Tibial artery (tissue), 4 donors: ENCODE data around the gene EDC4.
"Not testable (repeated sequence)": the region's sequence is repeated elsewhere in the genome, so short reads cannot be mapped to it uniquely, and the experiment has no call there.

ENCODE experiments used
- DNase-seq, 2 donors: peaks; one replicate each; pipeline ENCODE4 v3.0.0-alpha.2; 2019
- H3K27ac ChIP-seq, 2 donors: fragments of 200-600 bp; sonication (generic) in 1 of 2; 1 replicate in 1 of 2; 2 replicates in 1 of 2; pipeline ENCODE4 v1.5.1; 2018 to 2019; ENCODE audit warnings: mild to moderate bottlenecking in 1 of 2
- H3K27me3 ChIP-seq, 2 donors: fragments of 200-600 bp; sonication (generic) in 1 of 2; one replicate each; pipeline versions ENCODE4 v1.5.1 to v1.6.0; 2016 to 2019
- H3K36me3 ChIP-seq, 3 donors: fragments of 200-600 bp; sonication (generic) in 2 of 3; one replicate each; pipeline ENCODE4 v1.5.1; 2016 to 2019; ENCODE audit warnings: mild to moderate bottlenecking in 2 of 3
- H3K4me1 ChIP-seq, 4 donors: fragments of 200-600 bp; sonication (generic) in 2 of 4; 1 replicate in 3 of 4; 2 replicates in 1 of 4; pipeline ENCODE4 v1.5.1; 2016 to 2019
- H3K4me3 ChIP-seq, 2 donors: fragments of 200-600 bp; sonication (generic) in 1 of 2; 1 replicate in 1 of 2; 2 replicates in 1 of 2; pipeline ENCODE4 v1.5.1; 2018 to 2019; ENCODE audit warnings: mild to moderate bottlenecking in 2 of 2
- H3K9me3 ChIP-seq, 3 donors: fragments of 200-600 bp; sonication (generic) in 1 of 3; one replicate each; pipeline ENCODE4 v1.5.1; 2016 to 2019
- intact Hi-C: fragments of 100-400 bp; cut with DNase I; formaldehyde crosslinking; loops from one replicate; pipeline ENCODE4 v1.15.0; 2023; ENCODE audit warnings: low total_unique reads
- TF ChIP-seq, protein P1 (sequence below), 2 experiments: fragments of 200-600 bp in 1 of 2; fragments of 450-650 bp in 1 of 2; IDR thresholded peaks; one replicate each; pipeline ENCODE4 v1.5.1; 2017 to 2019; ENCODE audit warnings: antibody characterized with exemption in 2 of 2, mild to moderate bottlenecking in 1 of 2, moderate library complexity in 1 of 2

EDC4 gene

DNA sequence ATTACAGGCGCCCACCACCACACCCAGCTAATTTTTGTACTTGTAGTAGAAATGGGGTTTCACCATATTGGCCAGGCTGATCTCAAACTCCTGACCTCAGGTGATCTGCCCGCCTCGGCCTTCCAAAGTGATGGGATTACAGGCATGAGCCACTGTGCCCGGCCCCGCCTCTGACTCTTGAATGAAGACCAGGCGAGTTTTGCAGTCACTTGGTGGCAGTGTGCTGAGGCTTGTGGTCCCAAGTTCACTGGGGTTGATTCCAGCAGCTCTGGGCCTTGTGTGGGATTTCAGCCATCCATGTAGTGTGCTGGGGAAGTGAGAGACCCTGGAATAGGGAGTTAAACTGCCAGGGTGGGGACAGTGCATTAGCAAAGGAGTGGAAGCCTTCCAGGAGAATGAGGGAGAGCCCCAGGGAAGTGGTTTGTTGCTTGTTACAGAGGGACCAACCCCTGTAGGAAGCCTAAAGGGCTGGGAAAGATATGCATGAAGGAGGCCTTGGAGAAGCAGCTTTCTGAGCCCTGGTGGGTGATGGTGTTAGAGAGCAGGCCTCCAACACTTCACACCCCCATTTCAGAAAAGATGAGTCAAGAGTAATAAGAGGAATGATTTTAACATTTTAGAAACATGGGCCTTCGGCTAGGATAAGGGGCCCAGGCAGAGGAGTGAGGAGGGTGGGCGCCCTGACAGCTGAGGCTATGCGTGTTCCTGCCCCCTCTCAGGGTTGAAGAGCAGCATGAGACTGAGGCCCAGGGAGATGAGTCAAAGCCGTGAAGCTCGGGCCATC, 34.7 kb downstream of the EDC4 start:
- Histone ChIP-seq H3K9me3 (no peaks in the 10 kb centered on the region), H3K36me3 (peaks cover 26 to 44% (median 28%) of the 10 kb centered on the region in 3 donors), H3K4me1 (no peaks in the 10 kb centered on the region), H3K4me3 (no peak overlapping the region), H3K27me3 (no peaks in the 10 kb centered on the region), H3K27ac (no peak overlapping the region)
- TF ChIP-seq, protein P1, sequence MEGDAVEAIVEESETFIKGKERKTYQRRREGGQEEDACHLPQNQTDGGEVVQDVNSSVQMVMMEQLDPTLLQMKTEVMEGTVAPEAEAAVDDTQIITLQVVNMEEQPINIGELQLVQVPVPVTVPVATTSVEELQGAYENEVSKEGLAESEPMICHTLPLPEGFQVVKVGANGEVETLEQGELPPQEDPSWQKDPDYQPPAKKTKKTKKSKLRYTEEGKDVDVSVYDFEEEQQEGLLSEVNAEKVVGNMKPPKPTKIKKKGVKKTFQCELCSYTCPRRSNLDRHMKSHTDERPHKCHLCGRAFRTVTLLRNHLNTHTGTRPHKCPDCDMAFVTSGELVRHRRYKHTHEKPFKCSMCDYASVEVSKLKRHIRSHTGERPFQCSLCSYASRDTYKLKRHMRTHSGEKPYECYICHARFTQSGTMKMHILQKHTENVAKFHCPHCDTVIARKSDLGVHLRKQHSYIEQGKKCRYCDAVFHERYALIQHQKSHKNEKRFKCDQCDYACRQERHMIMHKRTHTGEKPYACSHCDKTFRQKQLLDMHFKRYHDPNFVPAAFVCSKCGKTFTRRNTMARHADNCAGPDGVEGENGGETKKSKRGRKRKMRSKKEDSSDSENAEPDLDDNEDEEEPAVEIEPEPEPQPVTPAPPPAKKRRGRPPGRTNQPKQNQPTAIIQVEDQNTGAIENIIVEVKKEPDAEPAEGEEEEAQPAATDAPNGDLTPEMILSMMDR (IDR thresholded peaks at IDR 0.05): no peak
- intact Hi-C loops: no loop called here
- DNase-seq: no peak

GRCh38 chr16:67909056-67909742, 36.3 kb downstream of the EDC4 start:
- Histone ChIP-seq H3K4me1 (no peaks in the 10 kb centered on the region), H3K4me3 (no peak overlapping the region), H3K27ac (no peak overlapping the region), H3K36me3 (peaks cover 26 to 42% (median 28%) of the 10 kb centered on the region in 3 donors), H3K9me3 (no peaks in the 10 kb centered on the region), H3K27me3 (no peaks in the 10 kb centered on the region)
- intact Hi-C loops: no loop called here
- no peak for DNase-seq
- TF ChIP-seq, protein P1 (IDR thresholded peaks at IDR 0.05): no peak

DNA sequence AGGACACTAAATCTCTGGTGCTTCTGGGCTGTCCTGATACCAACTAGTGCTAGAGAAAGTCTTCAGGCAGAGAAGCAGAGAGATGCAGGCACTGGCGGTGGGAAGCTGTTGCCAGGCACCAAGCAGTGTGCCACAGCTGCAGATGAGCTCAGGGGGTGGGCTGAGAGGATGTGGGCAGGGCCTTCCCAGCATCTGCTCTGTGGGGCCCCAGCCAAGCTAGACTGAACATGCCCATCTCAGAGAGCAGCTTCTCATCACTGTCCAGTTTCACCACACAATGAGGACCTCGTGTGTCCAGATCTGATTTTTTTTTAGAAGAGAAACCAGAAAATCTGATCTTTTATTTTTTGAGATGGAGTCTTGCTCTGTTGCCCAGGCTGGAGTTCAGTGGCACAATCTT, 37.3 kb downstream of the EDC4 start:
- intact Hi-C loops: no loop called here
- H3K27ac ChIP-seq: no peak overlapping the region
- peaks cover 26 to 44% (median 28%) of the 10 kb centered on the region in 3 donors for H3K36me3 ChIP-seq
- H3K27me3 ChIP-seq: no peaks in the 10 kb centered on the region
- H3K4me1 ChIP-seq: peaks cover 0 to 4% (median 0%) of the 10 kb centered on the region in 4 donors
- TF ChIP-seq, protein P1 (IDR thresholded peaks at IDR 0.05): no peak
- H3K9me3 ChIP-seq: no peaks in the 10 kb centered on the region
- H3K4me3 ChIP-seq: no peak overlapping the region
- DNase-seq: no peak

DNA sequence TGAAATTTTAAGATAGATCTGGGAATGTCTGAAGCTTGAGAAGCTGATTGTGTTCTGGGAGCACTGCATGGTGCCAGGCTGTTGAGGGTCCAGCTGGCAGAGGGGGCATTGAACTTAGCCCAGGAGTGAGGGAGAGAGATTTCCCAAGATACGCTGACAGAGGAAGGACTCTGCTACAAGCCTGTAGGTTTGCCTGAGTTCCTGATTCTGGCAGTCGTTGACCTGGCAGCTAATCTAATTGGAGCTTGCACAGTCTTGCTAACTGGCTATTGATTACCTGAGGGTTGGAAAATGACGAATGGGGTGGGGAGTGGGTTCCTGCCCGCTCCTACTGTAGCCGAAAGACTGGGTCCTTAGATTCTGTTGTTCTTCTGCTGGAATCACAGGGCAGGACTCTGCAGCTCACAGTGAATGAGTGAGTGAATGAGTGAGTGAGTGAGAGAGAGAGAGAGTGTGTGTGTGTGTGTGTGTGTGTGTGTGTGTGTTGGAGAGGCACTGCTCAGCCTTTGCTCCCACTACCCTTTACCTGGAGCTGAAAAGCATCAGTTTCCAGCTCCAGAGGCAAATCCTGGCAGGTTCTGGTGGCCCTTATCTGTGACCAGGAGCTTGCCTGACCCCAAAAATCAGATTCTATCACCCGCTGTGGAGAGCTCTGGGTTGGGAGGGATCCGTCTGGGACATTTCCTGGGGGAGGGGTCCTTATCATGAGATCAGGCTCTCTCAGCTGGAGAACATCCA, 42.1 kb downstream of the EDC4 start:
- Histone ChIP-seq H3K36me3 (peaks cover 12 to 38% (median 13%) of the 10 kb centered on the region in 3 donors), H3K4me1 (peaks cover 0 to 41% (median 26%) of the 10 kb centered on the region in 4 donors), H3K27ac (no peak overlapping the region), H3K9me3 (no peaks in the 10 kb centered on the region), H3K4me3 (no peak overlapping the region), H3K27me3 (no peaks in the 10 kb centered on the region)
- DNase-seq: no peak
- TF ChIP-seq, protein P1 (IDR thresholded peaks at IDR 0.05): no peak
- intact Hi-C loops: no loop called here

DNA sequence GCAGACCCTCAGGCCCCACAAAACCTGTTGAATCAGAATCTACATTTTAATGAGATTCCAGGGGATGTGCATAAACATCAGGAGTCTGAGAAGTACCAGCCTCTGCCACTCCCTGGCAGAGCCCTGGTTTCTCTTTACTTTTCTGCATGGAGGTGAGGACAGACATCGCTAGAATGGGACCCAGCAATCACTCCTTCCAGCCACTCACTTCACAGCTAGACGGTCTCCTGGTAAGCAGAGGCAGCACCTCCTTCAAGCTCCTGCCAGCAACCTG, 42.6 kb downstream of the EDC4 start:
- Histone ChIP-seq H3K36me3 (peaks cover 7 to 33% (median 8%) of the 10 kb centered on the region in 3 donors), H3K4me1 (peaks cover 0 to 43% (median 26%) of the 10 kb centered on the region in 4 donors)
- intact Hi-C loops, DNase-seq, H3K27me3 ChIP-seq, H3K9me3 ChIP-seq, H3K27ac ChIP-seq, H3K4me3 ChIP-seq: not testable (repeated sequence)
